ENCODE results near the gene VIL1.

Gene VIL1

GRCh38 chr2:218405086-218405745 lies 13.7 kb upstream of the VIL1 start:
- no peak for DNase-seq
- Histone ChIP-seq H3K79me2 (ENCODE audit: low read length) (peaks cover 25% of the 10 kb centered on the region), H3F3A (ENCODE audit: insufficient read depth, low read length) (peaks cover 9% of the 10 kb centered on the region; the same call in 1 of the 2 replicates), H3K4me1 (ENCODE audit: low read length) (peaks cover 26% of the 10 kb centered on the region), H3K27me3 (replicated peaks; ENCODE audit: insufficient read depth, low read length) (no peaks in the 10 kb centered on the region), H2AFZ (ENCODE audit: low read length) (no peak overlapping the region), H3K4me2 (ENCODE audit: low read depth, low read length) (peak overlapping the region; percentile 98), H3K9me3 (replicated peaks; ENCODE audit: insufficient read depth, low read length) (no peaks in the 10 kb centered on the region), H3K36me3 (replicated peaks; ENCODE audit: insufficient read depth, low read length) (no peaks in the 10 kb centered on the region), H4K20me1 (ENCODE audit: insufficient read depth, low read length) (no peaks in the 10 kb centered on the region), H3K9me2 (replicated peaks; ENCODE audit: insufficient read depth, low read length) (no peaks in the 10 kb centered on the region), H3K27ac (ENCODE audit: low read length) (peak overlapping the region; percentile 50; the same call in 1 of the 2 replicates), H3K4me3 (ENCODE audit: low read length) (peak overlapping the region; percentile 62), H3K9ac (ENCODE audit: low read length) (peak overlapping the region; percentile 48; the same call in 1 of the 2 replicates)
- TF ChIP-seq EZH2 (optimal IDR thresholded peaks at IDR 0.05; ENCODE audit: low read depth, low read length) (no peak), EZH2phosphoT487 (IDR thresholded peaks at IDR 0.05; ENCODE audit: low read length) (no peak), CTCF (IDR thresholded peaks at IDR 0.05; ENCODE audit: low read length) (no peak)

DNA sequence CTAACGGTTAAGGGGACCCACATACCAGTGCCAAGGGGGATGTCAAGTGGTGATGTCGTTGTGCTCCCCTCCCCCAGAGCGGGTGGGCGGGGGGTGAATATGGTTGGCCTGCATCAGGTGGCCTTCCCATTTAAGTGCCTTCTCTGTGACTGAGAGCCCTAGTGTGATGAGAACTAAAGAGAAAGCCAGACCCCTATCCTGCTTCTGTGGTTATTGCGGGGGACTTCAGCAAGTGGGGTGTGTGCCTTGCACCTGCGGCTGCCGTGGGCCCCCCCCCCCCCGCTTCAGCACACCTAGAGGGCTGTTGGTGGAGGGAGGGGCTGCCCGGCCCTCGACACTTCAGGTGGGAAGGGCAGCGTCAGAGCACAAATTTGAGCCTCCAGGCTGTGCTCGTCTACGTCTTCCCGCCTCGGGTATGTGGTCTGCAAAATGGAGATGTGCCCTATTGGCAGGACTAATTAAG lies 13.1 kb upstream of the VIL1 start:
- H3K9ac ChIP-seq (ENCODE audit: low read length), result peak overlapping the region; percentile 48; the same call in 1 of the 2 replicates
- H3K79me2 ChIP-seq (ENCODE audit: low read length), result peaks cover 19% of the 10 kb centered on the region
- no peaks in the 10 kb centered on the region for H3K9me2 ChIP-seq (replicated peaks; ENCODE audit: insufficient read depth, low read length)
- no peaks in the 10 kb centered on the region for H3K9me3 ChIP-seq (replicated peaks; ENCODE audit: insufficient read depth, low read length)
- H3K27ac ChIP-seq (ENCODE audit: low read length), result peak overlapping the region; percentile 50; the same call in 1 of the 2 replicates
- H2AFZ ChIP-seq (ENCODE audit: low read length), result peak overlapping the region; percentile 57
- H3K27me3 ChIP-seq (replicated peaks; ENCODE audit: insufficient read depth, low read length), result no peaks in the 10 kb centered on the region
- peaks cover 26% of the 10 kb centered on the region for H3K4me1 ChIP-seq (ENCODE audit: low read length)
- peaks cover 9% of the 10 kb centered on the region; the same call in 1 of the 2 replicates for H3F3A ChIP-seq (ENCODE audit: insufficient read depth, low read length)
- H3K36me3 ChIP-seq (replicated peaks; ENCODE audit: insufficient read depth, low read length), result no peaks in the 10 kb centered on the region
- H3K4me3 ChIP-seq (ENCODE audit: low read length), result peak overlapping the region; percentile 62
- DNase-seq, result no peak
- H4K20me1 ChIP-seq (ENCODE audit: insufficient read depth, low read length), result no peaks in the 10 kb centered on the region
- H3K4me2 ChIP-seq (ENCODE audit: low read depth, low read length), result peak overlapping the region; percentile 98
- no peak for TF ChIP-seq EZH2phosphoT487 (IDR thresholded peaks at IDR 0.05; ENCODE audit: low read length)
- TF ChIP-seq EZH2 (optimal IDR thresholded peaks at IDR 0.05; ENCODE audit: low read depth, low read length), result no peak
- no peak for TF ChIP-seq CTCF (IDR thresholded peaks at IDR 0.05; ENCODE audit: low read length)

DNA sequence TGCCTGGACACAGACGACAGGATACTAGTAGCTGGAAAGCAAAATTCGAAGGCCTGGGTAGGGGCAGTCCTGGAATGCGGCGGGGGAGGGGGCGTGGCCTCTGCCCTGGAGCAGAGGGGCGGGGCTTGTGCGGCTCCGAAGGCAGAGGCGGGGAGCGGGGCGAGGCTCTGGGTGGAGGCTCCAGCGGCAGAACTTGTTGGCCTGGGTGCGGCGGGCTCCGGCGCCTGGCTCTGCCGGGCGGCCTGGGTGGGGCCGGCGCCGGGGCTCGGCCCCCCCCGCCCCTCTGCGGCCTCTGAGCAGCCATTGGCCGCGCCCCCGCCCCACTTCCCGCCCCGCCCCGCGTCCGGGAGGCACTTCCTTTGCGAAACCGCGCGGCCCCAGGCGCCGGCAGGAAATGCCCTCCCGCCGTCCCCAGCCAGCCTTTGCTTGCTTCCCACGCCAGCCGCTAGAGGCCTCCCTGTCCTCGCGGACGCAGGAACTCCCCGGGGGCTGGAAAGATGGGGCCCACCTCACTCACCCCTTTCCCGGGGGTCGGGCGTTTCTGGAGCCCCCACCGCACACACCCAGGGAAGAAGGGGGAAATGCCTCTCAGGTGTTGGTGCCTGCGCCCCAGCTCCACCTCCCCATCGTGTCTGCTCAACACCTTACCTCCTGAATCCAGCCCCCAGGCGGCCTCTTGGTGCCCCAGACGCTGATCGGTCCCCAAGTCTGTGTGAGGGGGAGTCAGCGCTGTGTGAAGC lies 12.5 kb upstream of the VIL1 start:
- Histone ChIP-seq H3F3A (ENCODE audit: insufficient read depth, low read length) (peaks cover 9% of the 10 kb centered on the region; the same call in 1 of the 2 replicates), H3K9me2 (replicated peaks; ENCODE audit: insufficient read depth, low read length) (no peaks in the 10 kb centered on the region), H2AFZ (ENCODE audit: low read length) (peak overlapping the region; percentile 92), H3K9me3 (replicated peaks; ENCODE audit: insufficient read depth, low read length) (no peaks in the 10 kb centered on the region), H3K9ac (ENCODE audit: low read length) (peak overlapping the region; percentile 52; the same call in 1 of the 2 replicates), H3K36me3 (replicated peaks; ENCODE audit: insufficient read depth, low read length) (no peaks in the 10 kb centered on the region), H3K4me1 (ENCODE audit: low read length) (peaks cover 21% of the 10 kb centered on the region), H3K4me2 (ENCODE audit: low read depth, low read length) (peak overlapping the region; percentile 98), H3K4me3 (ENCODE audit: low read length) (peak overlapping the region; percentile 62), H3K79me2 (ENCODE audit: low read length) (peaks cover 14% of the 10 kb centered on the region), H4K20me1 (ENCODE audit: insufficient read depth, low read length) (no peaks in the 10 kb centered on the region), H3K27me3 (replicated peaks; ENCODE audit: insufficient read depth, low read length) (no peaks in the 10 kb centered on the region), H3K27ac (ENCODE audit: low read length) (peak overlapping the region; percentile 50; the same call in 1 of the 2 replicates)
- peak; percentile 96 for DNase-seq
- TF ChIP-seq EZH2phosphoT487 (IDR thresholded peaks at IDR 0.05; ENCODE audit: low read length) (no peak), CTCF (IDR thresholded peaks at IDR 0.05; ENCODE audit: low read length) (peak; percentile 76)

Data from MM.1S (cell line).